C4-2B (cell line): Measurements from ENCODE around the gene CDKL2.

Experiments used
- H3K27ac ChIP-seq: fragments of 450-650 bp; 2 replicates; pipeline ENCODE4 v1.5.1; 2017
- ZFX ChIP-seq: fragments of 450-650 bp; IDR thresholded peaks from 2 replicates; pipeline ENCODE4 v1.6.1; 2017
- TF ChIP-seq, protein P1 (sequence below): fragments of 450-650 bp; conservative IDR thresholded peaks from 2 replicates; pipeline ENCODE4 v1.5.1; 2017; ENCODE audit warnings: mild to moderate bottlenecking

Gene CDKL2

DNA sequence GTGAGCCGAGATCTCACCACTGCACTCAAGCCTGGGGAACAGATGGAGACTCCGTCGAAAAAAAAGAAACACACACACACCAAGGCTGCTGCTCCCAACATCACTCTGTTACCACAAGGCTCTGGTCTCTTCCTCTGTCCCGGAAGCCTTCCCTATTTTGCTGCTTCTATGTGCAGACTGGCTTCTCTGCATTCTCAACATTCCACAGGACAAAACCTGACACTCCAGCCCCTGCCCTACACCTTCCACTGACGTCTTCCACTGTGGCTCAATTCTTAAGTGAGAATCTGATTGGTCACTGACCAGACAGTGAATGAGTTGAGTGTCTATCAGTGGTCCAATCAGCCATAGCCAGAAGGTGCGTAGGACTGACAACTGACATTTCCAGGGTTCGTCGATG lies 68.5 kb downstream of the CDKL2 start:
- TF ChIP-seq, protein P1, sequence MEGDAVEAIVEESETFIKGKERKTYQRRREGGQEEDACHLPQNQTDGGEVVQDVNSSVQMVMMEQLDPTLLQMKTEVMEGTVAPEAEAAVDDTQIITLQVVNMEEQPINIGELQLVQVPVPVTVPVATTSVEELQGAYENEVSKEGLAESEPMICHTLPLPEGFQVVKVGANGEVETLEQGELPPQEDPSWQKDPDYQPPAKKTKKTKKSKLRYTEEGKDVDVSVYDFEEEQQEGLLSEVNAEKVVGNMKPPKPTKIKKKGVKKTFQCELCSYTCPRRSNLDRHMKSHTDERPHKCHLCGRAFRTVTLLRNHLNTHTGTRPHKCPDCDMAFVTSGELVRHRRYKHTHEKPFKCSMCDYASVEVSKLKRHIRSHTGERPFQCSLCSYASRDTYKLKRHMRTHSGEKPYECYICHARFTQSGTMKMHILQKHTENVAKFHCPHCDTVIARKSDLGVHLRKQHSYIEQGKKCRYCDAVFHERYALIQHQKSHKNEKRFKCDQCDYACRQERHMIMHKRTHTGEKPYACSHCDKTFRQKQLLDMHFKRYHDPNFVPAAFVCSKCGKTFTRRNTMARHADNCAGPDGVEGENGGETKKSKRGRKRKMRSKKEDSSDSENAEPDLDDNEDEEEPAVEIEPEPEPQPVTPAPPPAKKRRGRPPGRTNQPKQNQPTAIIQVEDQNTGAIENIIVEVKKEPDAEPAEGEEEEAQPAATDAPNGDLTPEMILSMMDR, result no peak
- no peak for TF ChIP-seq ZFX
- H3K27ac ChIP-seq, result no peak overlapping the region

DNA sequence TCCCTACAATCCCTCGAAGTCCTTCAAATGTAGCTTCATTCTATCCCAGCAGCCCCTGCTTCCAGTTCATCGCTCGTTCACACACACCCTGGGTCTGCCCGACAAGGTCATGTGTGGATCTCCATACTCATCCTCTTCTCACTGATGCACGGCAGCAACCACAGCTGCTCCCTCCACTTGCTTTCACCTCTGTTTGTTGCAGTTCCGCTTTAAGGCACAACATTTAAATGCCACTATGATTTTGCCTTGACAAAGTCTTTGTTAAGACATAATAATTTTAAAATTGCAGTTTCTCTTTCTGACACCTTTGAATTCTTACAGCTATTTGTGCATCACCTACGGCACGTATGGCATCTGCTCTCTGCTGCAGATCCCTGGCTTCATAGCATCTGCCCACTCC lies 72.6 kb downstream of the CDKL2 start:
- TF ChIP-seq, protein P1, result no peak
- TF ChIP-seq ZFX, result no peak
- no peak overlapping the region for H3K27ac ChIP-seq

DNA sequence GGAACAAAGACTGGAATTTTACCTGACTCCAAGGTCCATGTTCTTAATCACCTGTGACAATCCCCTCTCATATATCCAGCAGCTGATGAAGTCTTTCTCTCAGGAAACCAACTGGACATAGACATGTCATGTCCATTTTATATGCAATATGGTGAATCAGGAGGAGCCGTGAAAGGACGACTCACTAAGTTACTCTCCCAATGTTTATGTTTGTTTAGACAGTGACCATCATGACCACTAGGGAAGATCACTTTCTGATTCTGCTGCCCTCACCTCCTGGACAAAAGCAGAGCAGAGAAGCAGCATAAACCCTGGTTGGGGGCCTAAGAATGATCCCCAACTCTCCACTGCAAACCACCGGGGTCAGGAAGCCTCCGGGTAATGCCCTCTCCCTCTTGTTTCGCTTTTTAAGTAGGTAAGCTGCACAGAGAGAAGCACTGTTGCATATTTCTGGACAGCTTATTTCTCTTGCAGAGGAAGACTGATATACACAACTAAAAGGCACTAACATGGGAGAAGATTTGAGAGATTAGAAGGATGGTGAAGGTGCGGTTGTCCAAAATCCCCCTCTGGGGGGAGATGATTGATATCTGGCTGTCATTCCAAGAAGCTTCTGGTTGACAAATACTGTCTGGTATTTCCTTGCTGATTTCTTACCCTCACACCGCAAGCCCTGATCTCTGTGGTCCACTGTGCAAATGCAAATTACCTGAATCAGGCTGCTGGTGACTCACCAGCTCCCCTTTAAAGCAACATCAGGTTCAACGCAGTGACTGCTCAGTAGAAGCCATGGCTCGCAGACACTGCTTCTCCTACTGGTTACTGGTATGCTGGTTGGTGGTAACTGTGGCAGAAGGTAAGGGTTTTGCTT lies 74.8 kb downstream of the CDKL2 start, which contains the start of gene ODAPH:
TSS of gene ODAPH (plus strand) at position 773 of the 871 bp plus-strand sequence. CDS start at position 790, 17 bp downstream.
- no peak within 1 kb of the TSS for H3K27ac ChIP-seq
- TF ChIP-seq, protein P1, result peak; percentile 35
- TF ChIP-seq ZFX, result no peak

DNA sequence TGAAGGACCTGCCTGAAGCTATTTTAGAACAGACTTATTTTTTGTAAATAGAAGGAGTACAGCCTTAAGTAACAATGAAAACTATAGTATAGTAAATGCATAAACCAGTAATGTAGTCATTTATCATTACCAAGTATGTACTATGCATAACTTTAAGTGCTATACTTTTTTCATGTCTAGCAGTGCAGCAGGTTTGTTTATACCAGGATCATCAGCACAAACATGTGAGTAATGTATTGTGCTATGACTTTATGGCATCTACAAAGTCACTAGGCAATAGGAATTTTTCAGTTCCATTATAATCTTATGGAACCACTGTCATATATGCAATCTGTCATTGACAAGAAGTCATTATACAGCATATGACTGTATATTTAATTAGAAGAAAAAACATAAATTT lies 77.9 kb downstream of the CDKL2 start:
- no peak for TF ChIP-seq ZFX
- TF ChIP-seq, protein P1, result no peak

DNA sequence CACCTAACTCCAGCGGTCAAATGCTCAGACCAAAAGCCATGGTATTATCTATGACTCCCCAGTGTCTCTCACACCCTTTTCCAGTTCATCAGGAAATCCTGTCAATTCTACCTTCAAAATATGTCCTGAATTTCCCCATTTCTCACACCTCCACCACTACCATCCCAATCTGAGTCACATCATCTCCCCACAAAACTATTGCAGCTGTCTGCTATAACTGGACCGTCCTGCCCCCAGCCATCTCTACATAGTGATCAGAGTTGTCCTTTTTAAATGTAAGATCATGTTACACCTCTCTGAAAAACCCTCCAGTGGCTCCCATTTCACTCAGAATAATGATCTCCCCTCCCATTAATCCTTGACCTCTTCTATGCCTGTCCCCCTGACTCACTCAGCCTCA lies 81.3 kb downstream of the CDKL2 start:
- H3K27ac ChIP-seq, result no peak overlapping the region
- TF ChIP-seq, protein P1, result no peak
- TF ChIP-seq ZFX, result no peak

More for the DNA sequence above, 77.9 kb downstream of the CDKL2 start:
- no peak overlapping the region for H3K27ac ChIP-seq

DNA sequence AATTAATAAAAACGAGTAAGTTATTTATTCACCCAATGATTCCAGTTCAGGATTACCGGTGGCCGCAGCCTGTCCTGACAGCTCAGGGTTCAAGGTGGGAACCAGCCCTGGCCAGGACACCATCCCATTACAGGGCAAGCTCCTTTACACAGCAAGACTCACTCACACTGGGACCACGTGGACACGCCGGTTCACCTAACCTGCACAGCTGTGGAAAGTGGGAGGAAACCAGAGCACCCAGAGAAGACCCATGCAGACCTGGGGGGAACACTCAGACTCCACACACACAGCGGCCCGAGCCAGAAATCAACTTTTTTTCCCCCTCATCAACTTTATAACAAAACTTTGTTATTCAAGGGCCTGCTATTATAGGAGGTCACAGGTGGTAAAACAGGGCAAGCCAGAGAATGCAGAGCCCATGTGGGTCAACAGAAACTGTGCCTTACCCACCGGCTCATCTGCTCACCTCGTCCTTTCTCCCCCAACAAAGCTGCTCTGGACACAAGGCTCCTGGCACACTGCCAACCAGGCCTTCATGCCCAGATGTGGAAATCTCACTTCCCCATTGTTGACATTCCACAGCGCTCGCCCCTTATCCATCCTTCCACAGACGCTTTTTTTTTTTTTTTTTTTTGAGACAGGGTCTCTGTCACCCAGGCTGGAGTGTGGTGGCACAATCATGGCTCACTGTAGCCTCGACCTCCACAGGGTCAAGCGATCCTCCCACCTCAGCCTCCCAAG lies 82.5 kb downstream of the CDKL2 start:
- TF ChIP-seq ZFX, result no peak
- TF ChIP-seq, protein P1, result no peak
- no peak overlapping the region; the same call in 1 of the 2 replicates for H3K27ac ChIP-seq

DNA sequence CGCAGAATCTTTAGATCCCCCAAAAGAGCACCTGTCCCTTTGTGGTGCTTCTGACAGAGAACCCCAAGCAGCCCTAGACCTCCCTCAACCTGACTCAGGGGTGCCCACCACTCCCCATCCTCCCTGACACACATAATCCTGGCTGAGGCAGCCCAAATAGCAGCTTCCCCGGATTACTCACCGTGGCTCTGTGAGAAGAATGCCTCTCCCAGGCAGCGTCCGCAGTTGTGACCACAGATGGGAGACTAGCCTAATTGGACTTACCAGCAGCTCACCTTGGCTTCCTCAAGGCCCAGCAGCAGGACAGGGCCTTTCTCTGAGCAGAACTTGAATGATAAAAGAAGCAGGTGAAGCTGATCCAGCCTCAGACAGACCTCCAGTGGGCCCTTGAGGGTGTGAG lies 84.8 kb downstream of the CDKL2 start:
- H3K27ac ChIP-seq, result no peak overlapping the region
- no peak for TF ChIP-seq ZFX
